Retinal pigment epithelial cell (primary cell): ENCODE measurements around the gene LPP.

Experiments used
- DNase-seq: peaks from one replicate; pipeline ENCODE4 v3.0.0-alpha.2; 2010; ENCODE audit warnings: low read depth
- H3K4me3 ChIP-seq: 2 replicates; pipeline ENCODE4 v1.5.1; 2011; ENCODE audit warnings: mild to moderate bottlenecking, low read length, control low read depth, moderate library complexity
- CTCF ChIP-seq: conservative IDR thresholded peaks from 2 replicates; pipeline ENCODE4 v1.5.1; 2011; ENCODE audit warnings: low read depth, low read length, control low read depth, inconsistent platforms

The LPP gene

GRCh38 chr3:188673646-188674186 is 519.8 kb downstream of the LPP start:
- TF ChIP-seq CTCF, result no peak
- no peak overlapping the region for H3K4me3 ChIP-seq
- DNase-seq, result no peak

- no peak for TF ChIP-seq CTCF
- no peak for DNase-seq
- H3K4me3 ChIP-seq, result no peak overlapping the region
Measured at GRCh38 chr3:188674595-188674994, 520.6 kb downstream of the LPP start.

GRCh38 chr3:188677344-188677743 is 523.4 kb downstream of the LPP start:
- no peak for DNase-seq
- H3K4me3 ChIP-seq, result no peak overlapping the region
- no peak for TF ChIP-seq CTCF

GRCh38 chr3:188680189-188680588 is 526.2 kb downstream of the LPP start:
- TF ChIP-seq CTCF, result no peak
- no peak for DNase-seq
- H3K4me3 ChIP-seq, result no peak overlapping the region

GRCh38 chr3:188680605-188681004 is 526.6 kb downstream of the LPP start:
- TF ChIP-seq CTCF, result no peak

GRCh38 chr3:188682316-188682715 is 528.4 kb downstream of the LPP start:
- H3K4me3 ChIP-seq, result no peak overlapping the region
- no peak for TF ChIP-seq CTCF
- no peak for DNase-seq

More at GRCh38 chr3:188680605-188681004, 526.6 kb downstream of the LPP start:
- no peak overlapping the region for H3K4me3 ChIP-seq
- DNase-seq, result no peak

GRCh38 chr3:188683032-188683521 is 529.1 kb downstream of the LPP start:
- DNase-seq, result peak; percentile 86
- H3K4me3 ChIP-seq, result no peak overlapping the region
- TF ChIP-seq CTCF, result no peak
